Ascending aorta (tissue), 2 donors: ENCODE results near the gene FMO4. TPM values are rescaled to one million over a fixed set of nuclear protein-coding genes. Genes with fewer than 3 reads are reported as not detected.

Experiments
- DNase-seq, 2 donors: peaks; one replicate each; pipeline ENCODE4 v3.0.0-alpha.2; 2019; ENCODE audit warnings: low spot score in 2 of 2
- H3K27ac ChIP-seq, 2 donors: fragments of 200-600 bp; sonication (generic); one replicate each; pipeline ENCODE4 v1.5.1; 2016 to 2017; ENCODE audit warnings: mild to moderate bottlenecking in 1 of 2
- H3K27me3 ChIP-seq: fragments of 200-600 bp; sonication (generic); one replicate; pipeline ENCODE4 v1.5.1; 2017
- H3K36me3 ChIP-seq, 2 donors: fragments of 200-600 bp; sonication (generic); one replicate each; pipeline ENCODE4 v1.5.1; 2016
- H3K4me1 ChIP-seq, 2 donors: fragments of 200-600 bp; sonication (generic); one replicate each; pipeline ENCODE4 v1.5.1; 2016 to 2017; ENCODE audit warnings: mild to moderate bottlenecking in 1 of 2
- H3K4me3 ChIP-seq, 2 donors: fragments of 200-600 bp; sonication (generic); one replicate each; pipeline ENCODE4 v1.5.1; 2016 to 2017; ENCODE audit warnings: mild to moderate bottlenecking in 1 of 2
- H3K9me3 ChIP-seq, 2 donors: fragments of 200-600 bp; sonication (generic); one replicate each; pipeline ENCODE4 v1.5.1; 2016
- intact Hi-C: fragments of 100-400 bp; cut with DNase I; formaldehyde crosslinking; loops from one replicate; pipeline ENCODE4 v1.15.1; 2023
- total RNA-seq: library from RNA; depleted of rRNA; stranded (reverse); fragments of >200 nt; gene quantifications from one replicate; pipeline ENCODE4 v1.1.0, GENCODE V29; 2016
- TF ChIP-seq, protein P1 (sequence below), 3 experiments: fragments of 200-600 bp in 2 of 3; fragments of 450-650 bp in 1 of 3; sonication (generic) in 2 of 3; IDR thresholded peaks; one replicate each; pipeline ENCODE4 v1.5.1; 2016 to 2019; ENCODE audit warnings: antibody characterized with exemption in 3 of 3, mild to moderate bottlenecking in 1 of 3, moderate library complexity in 1 of 3

The FMO4 gene
- total RNA-seq, 1 donor from 2014 or later, result 30.1 TPM

DNA sequence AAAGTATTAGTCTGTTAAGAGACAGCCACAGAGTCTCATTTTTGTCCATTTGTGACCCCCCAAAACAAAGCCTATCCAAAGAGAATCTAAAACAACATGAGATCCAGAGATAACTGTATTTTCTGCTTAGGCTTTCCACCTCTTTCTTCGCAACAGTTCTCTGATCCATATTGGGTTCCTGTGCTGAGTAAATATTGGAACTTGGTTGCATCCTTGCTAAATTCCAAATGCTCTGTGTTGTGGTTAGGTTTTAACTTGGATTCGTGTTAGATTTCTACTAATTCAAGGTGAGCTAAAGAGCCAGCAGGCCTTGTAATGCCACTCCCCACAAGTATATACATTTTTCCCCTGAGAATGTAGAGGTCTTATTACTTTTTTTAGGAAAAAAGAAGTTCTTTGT lies 36.4 kb upstream of the FMO4 start:
- Histone ChIP-seq H3K36me3 (no peaks in the 10 kb centered on the region), H3K4me3 (no peak overlapping the region), H3K4me1 (no peaks in the 10 kb centered on the region), H3K27ac (no peak overlapping the region), H3K9me3 (no peaks in the 10 kb centered on the region), H3K27me3 (no peaks in the 10 kb centered on the region)
- TF ChIP-seq, protein P1, sequence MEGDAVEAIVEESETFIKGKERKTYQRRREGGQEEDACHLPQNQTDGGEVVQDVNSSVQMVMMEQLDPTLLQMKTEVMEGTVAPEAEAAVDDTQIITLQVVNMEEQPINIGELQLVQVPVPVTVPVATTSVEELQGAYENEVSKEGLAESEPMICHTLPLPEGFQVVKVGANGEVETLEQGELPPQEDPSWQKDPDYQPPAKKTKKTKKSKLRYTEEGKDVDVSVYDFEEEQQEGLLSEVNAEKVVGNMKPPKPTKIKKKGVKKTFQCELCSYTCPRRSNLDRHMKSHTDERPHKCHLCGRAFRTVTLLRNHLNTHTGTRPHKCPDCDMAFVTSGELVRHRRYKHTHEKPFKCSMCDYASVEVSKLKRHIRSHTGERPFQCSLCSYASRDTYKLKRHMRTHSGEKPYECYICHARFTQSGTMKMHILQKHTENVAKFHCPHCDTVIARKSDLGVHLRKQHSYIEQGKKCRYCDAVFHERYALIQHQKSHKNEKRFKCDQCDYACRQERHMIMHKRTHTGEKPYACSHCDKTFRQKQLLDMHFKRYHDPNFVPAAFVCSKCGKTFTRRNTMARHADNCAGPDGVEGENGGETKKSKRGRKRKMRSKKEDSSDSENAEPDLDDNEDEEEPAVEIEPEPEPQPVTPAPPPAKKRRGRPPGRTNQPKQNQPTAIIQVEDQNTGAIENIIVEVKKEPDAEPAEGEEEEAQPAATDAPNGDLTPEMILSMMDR (IDR thresholded peaks at IDR 0.05), result no peak
- no peak for DNase-seq
- intact Hi-C loops, result no loop called here

DNA sequence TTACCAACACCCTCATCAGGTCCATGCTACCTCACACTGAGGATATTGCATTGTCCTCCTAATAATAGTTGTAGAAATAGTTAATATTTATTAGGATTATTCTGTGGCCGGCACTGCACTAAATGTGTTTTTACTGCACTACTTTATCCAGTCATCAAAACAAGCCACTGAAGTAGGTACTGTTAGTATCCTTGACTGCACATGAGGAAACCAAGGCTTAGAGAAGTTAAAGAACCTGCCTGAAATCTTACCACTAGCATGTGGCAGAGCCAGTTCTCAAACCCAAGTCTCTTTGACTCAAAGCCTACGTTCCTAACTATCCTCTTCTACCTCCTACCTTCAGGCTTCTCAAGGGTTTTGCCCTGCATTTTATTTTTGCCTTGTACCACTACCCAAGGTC lies 34.7 kb upstream of the FMO4 start:
- Histone ChIP-seq H3K27me3 (no peaks in the 10 kb centered on the region), H3K27ac (no peak overlapping the region), H3K4me1 (no peaks in the 10 kb centered on the region), H3K4me3 (no peak overlapping the region), H3K9me3 (no peaks in the 10 kb centered on the region), H3K36me3 (no peaks in the 10 kb centered on the region)
- no peak for DNase-seq
- intact Hi-C loops, result no loop called here
- TF ChIP-seq, protein P1 (IDR thresholded peaks at IDR 0.05), result no peak

DNA sequence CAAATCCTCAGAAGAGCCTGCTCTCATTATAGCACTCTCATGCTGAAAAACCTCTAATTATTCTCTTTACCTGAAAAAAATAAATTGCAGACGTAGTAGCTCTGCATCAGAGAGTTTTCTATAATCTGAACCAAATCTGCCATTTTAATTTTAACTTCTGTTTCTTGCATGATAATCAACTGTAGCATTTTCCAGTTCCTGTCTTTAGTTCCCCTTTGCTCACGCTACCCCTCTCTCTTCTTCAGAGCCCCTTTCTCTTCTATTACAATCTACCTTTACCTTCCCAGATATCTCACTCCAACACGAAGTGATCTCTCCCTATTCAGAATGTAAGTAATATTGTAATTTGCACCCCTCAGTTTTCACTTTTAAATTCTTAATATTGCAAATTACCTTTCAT lies 34.3 kb upstream of the FMO4 start:
- Histone ChIP-seq H3K27me3 (no peaks in the 10 kb centered on the region), H3K4me1 (no peaks in the 10 kb centered on the region), H3K4me3 (no peak overlapping the region), H3K36me3 (no peaks in the 10 kb centered on the region), H3K9me3 (no peaks in the 10 kb centered on the region), H3K27ac (no peak overlapping the region)
- TF ChIP-seq, protein P1 (IDR thresholded peaks at IDR 0.05), result no peak
- DNase-seq, result no peak
- intact Hi-C loops, result loop anchor here (2.0 kb wide), 1 partner anchor 41 kb away; no protein-coding TSS in a partner anchor

DNA sequence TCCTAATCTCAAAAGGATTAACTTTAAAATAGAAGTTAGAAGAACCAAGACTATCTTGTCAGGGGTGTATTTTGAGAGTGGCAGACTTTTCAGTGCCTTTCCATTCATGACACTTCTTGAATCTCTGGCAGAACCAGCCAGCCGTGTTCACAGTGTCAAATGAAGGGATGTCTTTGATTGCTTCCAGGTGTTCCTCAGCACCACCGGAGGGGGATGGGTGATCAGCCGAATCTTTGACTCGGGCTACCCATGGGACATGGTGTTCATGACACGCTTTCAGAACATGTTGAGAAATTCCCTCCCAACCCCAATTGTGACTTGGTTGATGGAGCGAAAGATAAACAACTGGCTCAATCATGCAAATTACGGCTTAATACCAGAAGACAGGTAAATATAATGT lies 33.4 kb upstream of the FMO4 start:
- H3K27me3 ChIP-seq, result no peaks in the 10 kb centered on the region
- no peaks in the 10 kb centered on the region for H3K36me3 ChIP-seq
- no peaks in the 10 kb centered on the region for H3K9me3 ChIP-seq
- TF ChIP-seq, protein P1 (IDR thresholded peaks at IDR 0.05), result no peak
- no peak for DNase-seq
- no peak overlapping the region for H3K4me3 ChIP-seq
- intact Hi-C loops, result loop anchor here (2.0 kb wide), 1 partner anchor 42 kb away; no protein-coding TSS in a partner anchor
- H3K4me1 ChIP-seq, result no peaks in the 10 kb centered on the region
- H3K27ac ChIP-seq, result no peak overlapping the region

DNA sequence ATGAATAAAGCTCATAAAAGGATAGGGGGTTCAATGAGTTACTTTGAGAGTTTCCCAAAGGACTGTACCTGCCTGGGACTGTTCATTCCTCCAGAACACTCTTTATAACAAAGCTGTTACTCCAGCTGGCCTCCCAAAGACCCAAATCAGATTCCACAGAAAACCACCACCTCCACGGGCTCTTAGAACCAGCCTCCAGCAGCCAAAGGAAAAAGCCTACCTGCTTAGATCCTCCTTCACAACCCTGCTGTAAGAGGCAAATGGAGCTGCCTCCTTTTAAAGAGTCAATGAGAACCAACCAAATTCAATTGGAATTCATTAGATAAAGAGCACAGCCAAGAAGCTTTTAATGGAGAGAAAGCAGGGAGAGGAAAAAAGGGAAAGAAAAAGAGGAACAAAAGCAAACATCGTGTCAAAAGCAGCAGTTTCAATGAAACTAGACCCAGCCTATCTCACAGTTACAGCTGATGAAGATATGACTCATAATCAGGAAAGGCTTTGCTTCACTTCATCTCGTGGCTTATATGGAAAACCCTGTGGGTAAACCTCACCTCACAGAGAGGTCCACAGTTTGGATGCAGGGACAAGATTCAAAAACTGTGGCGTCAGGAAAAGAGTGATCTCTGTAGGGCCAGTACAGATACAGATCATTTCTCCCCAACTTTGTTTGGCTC lies 27.8 kb upstream of the FMO4 start:
- Histone ChIP-seq H3K36me3 (no peaks in the 10 kb centered on the region), H3K4me3 (no peak overlapping the region), H3K27ac (no peak overlapping the region), H3K4me1 (no peaks in the 10 kb centered on the region), H3K9me3 (no peaks in the 10 kb centered on the region), H3K27me3 (no peaks in the 10 kb centered on the region)
- TF ChIP-seq, protein P1 (IDR thresholded peaks at IDR 0.05), result no peak
- intact Hi-C loops, result no loop called here
- no peak for DNase-seq

DNA sequence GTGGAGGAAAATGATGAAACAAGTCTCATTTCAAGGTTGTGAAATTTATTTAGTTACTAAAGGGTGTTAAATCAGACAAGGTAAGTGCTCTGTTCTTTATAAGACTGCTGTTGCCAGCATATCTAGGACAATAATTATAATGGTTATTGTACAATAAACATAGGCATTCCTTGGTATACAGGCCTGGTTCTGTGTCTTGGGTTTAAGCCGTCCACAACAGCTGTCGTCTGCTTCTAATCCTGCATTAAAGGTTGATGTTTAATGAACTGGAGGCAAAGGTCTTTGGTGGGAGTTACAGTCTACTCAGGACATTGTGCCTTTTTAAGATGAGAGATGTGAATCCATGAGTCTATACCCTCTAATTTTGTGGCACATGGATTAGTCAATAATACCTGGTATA lies 23.4 kb upstream of the FMO4 start:
- TF ChIP-seq, protein P1 (IDR thresholded peaks at IDR 0.05), result no peak
- Histone ChIP-seq H3K4me3 (no peak overlapping the region), H3K27ac (no peak overlapping the region), H3K4me1 (no peaks in the 10 kb centered on the region), H3K27me3 (no peaks in the 10 kb centered on the region), H3K9me3 (no peaks in the 10 kb centered on the region), H3K36me3 (no peaks in the 10 kb centered on the region)
- intact Hi-C loops, result no loop called here
- DNase-seq, result no peak
